Measurements from ENCODE around the gene TNN. TPM values are rescaled to one million over a fixed set of nuclear protein-coding genes. Genes with fewer than 3 reads are reported as not detected.
"Not testable (repeated sequence)": the region's sequence is repeated elsewhere in the genome, so short reads cannot be mapped to it uniquely, and the experiment has no call there.

Gene TNN
- total and polyA plus RNA-seq, 7 donors, result 0.03 to 0.36 (median 0.28) TPM; not detected in 2

- H3K4me1 ChIP-seq, result no peaks in the 10 kb centered on the region
- intact Hi-C loops (cut with DNase I), result no loop called here
- no peak for TF ChIP-seq POLR2AphosphoS5 (IDR thresholded peaks at IDR 0.05)
- TF ChIP-seq, protein P1, sequence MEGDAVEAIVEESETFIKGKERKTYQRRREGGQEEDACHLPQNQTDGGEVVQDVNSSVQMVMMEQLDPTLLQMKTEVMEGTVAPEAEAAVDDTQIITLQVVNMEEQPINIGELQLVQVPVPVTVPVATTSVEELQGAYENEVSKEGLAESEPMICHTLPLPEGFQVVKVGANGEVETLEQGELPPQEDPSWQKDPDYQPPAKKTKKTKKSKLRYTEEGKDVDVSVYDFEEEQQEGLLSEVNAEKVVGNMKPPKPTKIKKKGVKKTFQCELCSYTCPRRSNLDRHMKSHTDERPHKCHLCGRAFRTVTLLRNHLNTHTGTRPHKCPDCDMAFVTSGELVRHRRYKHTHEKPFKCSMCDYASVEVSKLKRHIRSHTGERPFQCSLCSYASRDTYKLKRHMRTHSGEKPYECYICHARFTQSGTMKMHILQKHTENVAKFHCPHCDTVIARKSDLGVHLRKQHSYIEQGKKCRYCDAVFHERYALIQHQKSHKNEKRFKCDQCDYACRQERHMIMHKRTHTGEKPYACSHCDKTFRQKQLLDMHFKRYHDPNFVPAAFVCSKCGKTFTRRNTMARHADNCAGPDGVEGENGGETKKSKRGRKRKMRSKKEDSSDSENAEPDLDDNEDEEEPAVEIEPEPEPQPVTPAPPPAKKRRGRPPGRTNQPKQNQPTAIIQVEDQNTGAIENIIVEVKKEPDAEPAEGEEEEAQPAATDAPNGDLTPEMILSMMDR (IDR thresholded peaks at IDR 0.05), result no peak
- no peak for TF ChIP-seq POLR2A (IDR thresholded peaks at IDR 0.05)
- no peak for TF ChIP-seq EP300 (IDR thresholded peaks at IDR 0.05)
- H3K27me3 ChIP-seq, result no peaks in the 10 kb centered on the region
- DNase-seq, result no peak
- H3K9me3 ChIP-seq, result no peaks in the 10 kb centered on the region
- no peak overlapping the region for H3K27ac ChIP-seq
- WGBS, 2 donors, result 67 to 79% methylated on average over 4 of the region's 4 CpGs
- H3K36me3 ChIP-seq, result no peaks in the 10 kb centered on the region
- no peak overlapping the region for H3K4me3 ChIP-seq
Observed at GRCh38 chr1:175094626-175095025, 27.0 kb downstream of the TNN start.

DNA sequence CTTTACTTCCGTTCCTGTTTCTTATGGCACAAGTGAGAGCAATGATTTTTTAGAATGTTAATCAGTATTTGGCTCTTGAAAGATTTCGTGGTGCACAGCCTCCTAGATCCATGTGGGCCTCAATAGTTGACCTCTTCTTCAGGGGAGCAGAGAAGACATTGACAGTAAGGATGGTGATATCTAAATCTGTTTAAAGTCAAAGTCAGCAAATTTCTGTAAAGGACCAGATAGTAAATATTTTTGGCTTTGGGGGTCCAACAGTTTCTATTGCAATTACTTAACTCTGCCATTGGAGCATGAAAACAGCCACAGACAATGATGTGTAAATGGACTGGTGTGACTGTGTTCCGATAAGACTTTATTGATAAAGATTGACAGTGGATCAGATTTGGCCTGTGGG lies 27.4 kb downstream of the TNN start:
- no peak for DNase-seq
- no peak overlapping the region for H3K4me3 ChIP-seq
- H3K9me3 ChIP-seq, result no peaks in the 10 kb centered on the region
- TF ChIP-seq POLR2AphosphoS5 (IDR thresholded peaks at IDR 0.05) (no peak), EP300 (IDR thresholded peaks at IDR 0.05) (no peak), POLR2A (IDR thresholded peaks at IDR 0.05) (no peak)
- TF ChIP-seq, protein P1 (IDR thresholded peaks at IDR 0.05), result no peak
- H3K4me1 ChIP-seq, result no peaks in the 10 kb centered on the region
- no peaks in the 10 kb centered on the region for H3K27me3 ChIP-seq
- no peaks in the 10 kb centered on the region for H3K36me3 ChIP-seq
- 89 to 90% methylated on average over 3 of the region's 3 CpGs for WGBS, 2 donors
- H3K27ac ChIP-seq, result no peak overlapping the region
- intact Hi-C loops (cut with DNase I), result no loop called here

DNA sequence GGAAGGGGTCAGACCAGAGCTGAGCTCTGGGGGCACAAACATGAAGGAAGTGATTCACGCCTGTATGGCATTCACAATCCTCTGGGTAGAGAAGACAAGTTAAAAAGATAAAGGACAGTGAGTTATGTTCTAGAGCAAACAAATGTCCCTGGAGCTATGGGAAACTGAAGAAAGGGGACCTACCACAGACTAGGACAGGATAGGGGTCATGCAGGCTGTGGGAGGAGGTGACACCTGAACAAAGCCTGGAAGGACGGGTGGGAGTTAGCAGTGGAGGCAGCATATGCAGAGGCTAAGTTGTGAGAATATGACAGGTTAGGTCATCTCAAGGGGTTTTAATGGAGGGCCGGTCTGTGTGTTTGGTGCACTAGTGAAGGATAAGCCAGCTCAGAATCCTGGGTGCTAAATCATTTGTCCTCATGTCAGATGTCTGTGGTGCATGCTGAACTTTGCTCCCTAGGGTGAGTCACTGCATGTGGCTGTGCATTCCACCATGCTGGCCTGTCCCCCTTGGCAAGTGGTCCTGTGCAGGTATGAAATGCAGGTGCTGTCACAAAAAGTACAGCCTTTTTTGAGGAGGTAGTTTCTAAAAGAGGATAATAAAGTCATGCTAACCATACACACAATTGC lies 28.5 kb downstream of the TNN start:
- H3K27me3 ChIP-seq, result no peaks in the 10 kb centered on the region
- WGBS, 2 donors, result 79 to 87% methylated on average over 3 of the region's 3 CpGs
- no peaks in the 10 kb centered on the region for H3K4me1 ChIP-seq
- no peak overlapping the region for H3K27ac ChIP-seq
- H3K36me3 ChIP-seq, result no peaks in the 10 kb centered on the region
- TF ChIP-seq EP300 (IDR thresholded peaks at IDR 0.05) (no peak), POLR2A (IDR thresholded peaks at IDR 0.05) (no peak), POLR2AphosphoS5 (IDR thresholded peaks at IDR 0.05) (no peak)
- TF ChIP-seq, protein P1 (IDR thresholded peaks at IDR 0.05), result no peak
- no peak overlapping the region for H3K4me3 ChIP-seq
- no peaks in the 10 kb centered on the region for H3K9me3 ChIP-seq
- intact Hi-C loops (cut with DNase I), result no loop called here
- DNase-seq, result no peak

DNA sequence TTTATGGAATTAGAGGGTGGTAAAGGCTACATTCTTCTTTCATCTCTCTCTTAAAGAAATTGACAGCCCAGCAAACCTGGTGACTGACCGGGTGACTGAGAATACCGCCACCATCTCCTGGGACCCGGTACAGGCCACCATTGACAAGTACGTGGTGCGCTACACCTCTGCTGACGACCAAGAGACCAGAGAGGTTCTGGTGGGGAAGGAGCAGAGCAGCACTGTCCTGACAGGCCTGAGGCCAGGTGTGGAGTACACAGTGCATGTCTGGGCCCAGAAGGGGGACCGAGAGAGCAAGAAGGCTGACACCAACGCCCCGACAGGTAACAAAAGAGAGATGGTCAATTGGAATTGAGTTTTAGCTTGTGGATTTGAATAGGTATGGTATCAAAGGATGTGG lies 29.7 kb downstream of the TNN start:
- H3K27ac ChIP-seq, result no peak overlapping the region
- H3K36me3 ChIP-seq, result no peaks in the 10 kb centered on the region
- no peak for DNase-seq
- WGBS, 2 donors, result 90% methylated on average over 9 of the region's 9 CpGs
- H3K4me3 ChIP-seq, result no peak overlapping the region
- no peaks in the 10 kb centered on the region for H3K9me3 ChIP-seq
- no peaks in the 10 kb centered on the region for H3K4me1 ChIP-seq
- intact Hi-C loops (cut with DNase I), result no loop called here
- no peaks in the 10 kb centered on the region for H3K27me3 ChIP-seq
- TF ChIP-seq POLR2AphosphoS5 (IDR thresholded peaks at IDR 0.05), result no peak
- TF ChIP-seq EP300 (IDR thresholded peaks at IDR 0.05), result no peak
- TF ChIP-seq POLR2A (IDR thresholded peaks at IDR 0.05), result no peak
- TF ChIP-seq, protein P1 (IDR thresholded peaks at IDR 0.05), result no peak

- no peak for DNase-seq
- no peaks in the 10 kb centered on the region for H3K27me3 ChIP-seq
- 82 to 91% methylated on average over 2 of the region's 2 CpGs for WGBS, 2 donors
- no peak overlapping the region for H3K27ac ChIP-seq
- H3K36me3 ChIP-seq, result no peaks in the 10 kb centered on the region
- H3K9me3 ChIP-seq, result no peaks in the 10 kb centered on the region
- H3K4me3 ChIP-seq, result no peak overlapping the region
- TF ChIP-seq POLR2A (IDR thresholded peaks at IDR 0.05), result no peak
- TF ChIP-seq POLR2AphosphoS5 (IDR thresholded peaks at IDR 0.05), result no peak
- TF ChIP-seq, protein P1 (IDR thresholded peaks at IDR 0.05), result no peak
- no peak for TF ChIP-seq EP300 (IDR thresholded peaks at IDR 0.05)
- no peaks in the 10 kb centered on the region for H3K4me1 ChIP-seq
- intact Hi-C loops (cut with DNase I), result no loop called here
Observed at GRCh38 chr1:175099916-175100315, 32.3 kb downstream of the TNN start.

DNA sequence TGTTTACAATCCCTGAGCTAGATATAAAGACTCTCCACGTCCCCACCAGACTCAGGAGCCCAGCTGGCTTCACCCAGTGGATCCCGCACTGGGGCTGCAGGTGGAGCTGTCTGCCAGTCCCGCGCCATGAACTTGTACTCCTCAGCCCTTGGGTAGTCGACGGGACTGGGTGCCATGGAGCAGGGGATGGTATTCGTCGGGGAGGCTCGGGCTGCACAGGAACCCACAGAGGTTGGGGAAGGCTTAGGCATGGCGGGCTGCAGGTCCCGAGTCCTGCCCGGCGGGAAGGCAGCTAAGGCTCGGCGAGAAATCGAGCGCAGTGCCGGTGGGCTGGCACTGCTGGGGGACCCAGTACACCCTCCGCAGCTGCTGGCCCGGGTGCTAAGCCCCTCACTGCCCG lies 34.5 kb downstream of the TNN start:
- 94 to 95% methylated on average over 20 to 21 of the region's 21 CpGs for whole genome bisulfite sequencing, 2 donors
- H3K36me3 ChIP-seq; H3K27ac ChIP-seq; H3K27me3 ChIP-seq; H3K4me1 ChIP-seq; H3K4me3 ChIP-seq; DNase-seq; intact Hi-C loops (cut with DNase I); H3K9me3 ChIP-seq: not testable (repeated sequence)

DNA sequence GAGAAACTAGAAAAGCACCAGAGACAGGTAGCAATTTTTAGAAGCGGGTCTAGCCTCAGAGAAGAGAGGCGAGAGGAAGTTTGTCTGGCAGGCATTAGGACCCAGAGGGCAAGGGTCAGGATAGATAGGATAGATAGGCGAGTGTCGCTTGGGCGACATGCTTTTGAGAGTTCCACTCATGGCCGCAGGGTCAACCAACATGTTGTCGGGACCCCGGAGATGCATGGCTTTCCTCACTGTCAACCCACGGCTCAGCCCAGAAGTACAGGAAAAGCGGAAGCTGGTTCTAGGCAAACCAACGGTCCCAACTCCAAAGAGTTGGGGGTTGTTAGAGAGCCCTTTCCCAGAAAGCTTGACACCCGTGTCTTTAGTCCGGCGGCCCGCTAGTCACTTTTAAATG lies 38.9 kb downstream of the TNN start:
- H3K4me3 ChIP-seq; H3K27me3 ChIP-seq; DNase-seq; intact Hi-C loops (cut with DNase I); H3K4me1 ChIP-seq; H3K36me3 ChIP-seq; H3K9me3 ChIP-seq; H3K27ac ChIP-seq: not testable (repeated sequence)
- 92 to 95% methylated on average over 15 of the region's 15 CpGs for WGBS, 2 donors

Data from sigmoid colon (tissue), 7 donors.